WTC11 (cell line): Measurements from ENCODE around the gene PCBP1. TPM values are rescaled to one million over a fixed set of nuclear protein-coding genes. Genes with fewer than 3 reads are reported as not detected.

Experiments
- EMX1 ChIP-seq: fragments of 250-450 bp; sonication (Bioruptor Pico); IDR thresholded peaks from 2 replicates; pipeline ENCODE4 v1.8.0; 2021; ENCODE audit warnings: mild to moderate bottlenecking
- ESRRA ChIP-seq: sonication (generic); formaldehyde crosslinking; IDR thresholded peaks from 2 replicates; pipeline ENCODE4 v1.8.1; 2022; ENCODE audit warnings: mild to moderate bottlenecking, missing genetic modification reagents, borderline replicate concordance
- ETV6 ChIP-seq: sonication (generic); formaldehyde crosslinking; IDR thresholded peaks from 2 replicates; pipeline ENCODE4 v1.8.1; 2022; ENCODE audit warnings: mild to moderate bottlenecking, missing genetic modification reagents
- FOXJ3 ChIP-seq: sonication (generic); formaldehyde crosslinking; IDR thresholded peaks from 2 replicates; pipeline ENCODE4 v1.9.0; 2021; ENCODE audit warnings: missing genetic modification reagents, mild to moderate bottlenecking, borderline replicate concordance
- GABPB1 ChIP-seq: sonication (generic); formaldehyde crosslinking; IDR thresholded peaks from 2 replicates; pipeline ENCODE4 v1.8.1; 2023; ENCODE audit warnings: mild to moderate bottlenecking, missing genetic modification reagents
- GTF2I ChIP-seq: fragments of 250-450 bp; sonication (Bioruptor Pico); conservative IDR thresholded peaks from 2 replicates; pipeline ENCODE4 v1.4.0; 2021; ENCODE audit warnings: mild to moderate bottlenecking
- HMGA2 ChIP-seq: fragments of 250-450 bp; sonication (Bioruptor Pico); IDR thresholded peaks from 2 replicates; pipeline ENCODE4 v1.4.0; 2021; ENCODE audit warnings: mild to moderate bottlenecking, moderate library complexity
- JAZF1 ChIP-seq: fragments of 250-450 bp; sonication (Bioruptor Pico); IDR thresholded peaks from 2 replicates; pipeline ENCODE4 v1.9.0; 2021; ENCODE audit warnings: moderate library complexity, mild to moderate bottlenecking, inconsistent platforms
- JUN ChIP-seq: sonication (generic); formaldehyde crosslinking; IDR thresholded peaks from 2 replicates; pipeline ENCODE4 v1.8.0; 2023; ENCODE audit warnings: mild to moderate bottlenecking, missing genetic modification reagents
- NFYB ChIP-seq: sonication (generic); formaldehyde crosslinking; conservative IDR thresholded peaks from 2 replicates; pipeline ENCODE4 v1.8.0; 2022; ENCODE audit warnings: low read depth, missing genetic modification reagents
- ZBTB21 ChIP-seq: sonication (generic); formaldehyde crosslinking; IDR thresholded peaks from 2 replicates; pipeline ENCODE4 v1.8.1; 2023; ENCODE audit warnings: mild to moderate bottlenecking, missing genetic modification reagents, borderline replicate concordance
- ZNF263 ChIP-seq: sonication (generic); formaldehyde crosslinking; IDR thresholded peaks from 2 replicates; pipeline ENCODE4 v1.8.1; 2022; ENCODE audit warnings: low read depth, mild to moderate bottlenecking, moderate library complexity, missing genetic modification reagents
- ZNF317 ChIP-seq: sonication (generic); formaldehyde crosslinking; IDR thresholded peaks from 2 replicates; pipeline ENCODE4 v1.8.1; 2023; ENCODE audit warnings: low read depth, mild to moderate bottlenecking, moderate library complexity, missing genetic modification reagents, borderline replicate concordance
- total RNA-seq: library from RNA; stranded (reverse); gene quantifications from 3 replicates; pipeline ENCODE4 v1.2.3, GENCODE V29; 2021
- TF ChIP-seq, protein P1 (sequence below): fragments of 250-450 bp; sonication (Bioruptor Pico); IDR thresholded peaks from 2 replicates; pipeline ENCODE4 v2.1.2; 2022; ENCODE audit warnings: mild to moderate bottlenecking, moderate library complexity
- TF ChIP-seq, protein P2 (sequence below): sonication (generic); formaldehyde crosslinking; IDR thresholded peaks from 2 replicates; pipeline ENCODE4 v1.8.0; 2022; ENCODE audit warnings: mild to moderate bottlenecking, missing genetic modification reagents
- TF ChIP-seq, protein P3 (sequence below): sonication (generic); formaldehyde crosslinking; IDR thresholded peaks from 2 replicates; pipeline ENCODE4 v1.8.0; 2022; ENCODE audit warnings: mild to moderate bottlenecking, missing genetic modification reagents
- TF ChIP-seq, protein P4 (sequence below): sonication (generic); formaldehyde crosslinking; IDR thresholded peaks from 2 replicates; pipeline ENCODE4 v1.8.1; 2023; ENCODE audit warnings: mild to moderate bottlenecking, missing genetic modification reagents
- TF ChIP-seq, protein P5 (sequence below): sonication (generic); formaldehyde crosslinking; IDR thresholded peaks from 2 replicates; pipeline ENCODE4 v1.8.0; 2022; ENCODE audit warnings: missing genetic modification reagents
- TF ChIP-seq, protein P6 (sequence below): sonication (generic); formaldehyde crosslinking; IDR thresholded peaks from 2 replicates; pipeline ENCODE4 v1.8.1; 2022; ENCODE audit warnings: missing genetic modification reagents, borderline replicate concordance
- TF ChIP-seq, protein P7 (sequence below): sonication (generic); formaldehyde crosslinking; IDR thresholded peaks from 2 replicates; pipeline ENCODE4 v1.8.1; 2023; ENCODE audit warnings: mild to moderate bottlenecking, missing genetic modification reagents, moderate library complexity
- TF ChIP-seq, protein P8 (sequence below): sonication (generic); formaldehyde crosslinking; conservative IDR thresholded peaks from 2 replicates; pipeline ENCODE4 v1.8.1; 2023; ENCODE audit warnings: mild to moderate bottlenecking, low read depth, missing genetic modification reagents, moderate library complexity
- TF ChIP-seq, protein P9 (sequence below): sonication (generic); formaldehyde crosslinking; IDR thresholded peaks from 2 replicates; pipeline ENCODE4 v1.8.1; 2023; ENCODE audit warnings: mild to moderate bottlenecking, missing genetic modification reagents

PCBP1 gene
- total RNA-seq, 1 experiment from 2014 or later: 489 TPM

DNA sequence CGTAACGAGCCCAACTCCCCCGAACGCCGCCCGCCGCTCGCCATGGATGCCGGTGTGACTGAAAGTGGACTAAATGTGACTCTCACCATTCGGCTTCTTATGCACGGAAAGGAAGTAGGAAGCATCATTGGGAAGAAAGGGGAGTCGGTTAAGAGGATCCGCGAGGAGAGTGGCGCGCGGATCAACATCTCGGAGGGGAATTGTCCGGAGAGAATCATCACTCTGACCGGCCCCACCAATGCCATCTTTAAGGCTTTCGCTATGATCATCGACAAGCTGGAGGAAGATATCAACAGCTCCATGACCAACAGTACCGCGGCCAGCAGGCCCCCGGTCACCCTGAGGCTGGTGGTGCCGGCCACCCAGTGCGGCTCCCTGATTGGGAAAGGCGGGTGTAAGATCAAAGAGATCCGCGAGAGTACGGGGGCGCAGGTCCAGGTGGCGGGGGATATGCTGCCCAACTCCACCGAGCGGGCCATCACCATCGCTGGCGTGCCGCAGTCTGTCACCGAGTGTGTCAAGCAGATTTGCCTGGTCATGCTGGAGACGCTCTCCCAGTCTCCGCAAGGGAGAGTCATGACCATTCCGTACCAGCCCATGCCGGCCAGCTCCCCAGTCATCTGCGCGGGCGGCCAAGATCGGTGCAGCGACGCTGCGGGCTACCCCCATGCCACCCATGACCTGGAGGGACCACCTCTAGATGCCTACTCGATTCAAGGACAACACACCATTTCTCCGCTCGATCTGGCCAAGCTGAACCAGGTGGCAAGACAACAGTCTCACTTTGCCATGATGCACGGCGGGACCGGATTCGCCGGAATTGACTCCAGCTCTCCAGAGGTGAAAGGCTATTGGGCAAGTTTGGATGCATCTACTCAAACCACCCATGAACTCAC lies 673 bp downstream of the PCBP1 start (continued):
- TF ChIP-seq, protein P1, sequence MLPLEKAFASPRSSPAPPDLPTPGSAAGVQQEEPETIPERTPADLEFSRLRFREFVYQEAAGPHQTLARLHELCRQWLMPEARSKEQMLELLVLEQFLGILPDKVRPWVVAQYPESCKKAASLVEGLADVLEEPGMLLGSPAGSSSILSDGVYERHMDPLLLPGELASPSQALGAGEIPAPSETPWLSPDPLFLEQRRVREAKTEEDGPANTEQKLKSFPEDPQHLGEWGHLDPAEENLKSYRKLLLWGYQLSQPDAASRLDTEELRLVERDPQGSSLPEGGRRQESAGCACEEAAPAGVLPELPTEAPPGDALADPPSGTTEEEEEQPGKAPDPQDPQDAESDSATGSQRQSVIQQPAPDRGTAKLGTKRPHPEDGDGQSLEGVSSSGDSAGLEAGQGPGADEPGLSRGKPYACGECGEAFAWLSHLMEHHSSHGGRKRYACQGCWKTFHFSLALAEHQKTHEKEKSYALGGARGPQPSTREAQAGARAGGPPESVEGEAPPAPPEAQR (CRISPR knock-in tag): no peak
- TF ChIP-seq, protein P2, sequence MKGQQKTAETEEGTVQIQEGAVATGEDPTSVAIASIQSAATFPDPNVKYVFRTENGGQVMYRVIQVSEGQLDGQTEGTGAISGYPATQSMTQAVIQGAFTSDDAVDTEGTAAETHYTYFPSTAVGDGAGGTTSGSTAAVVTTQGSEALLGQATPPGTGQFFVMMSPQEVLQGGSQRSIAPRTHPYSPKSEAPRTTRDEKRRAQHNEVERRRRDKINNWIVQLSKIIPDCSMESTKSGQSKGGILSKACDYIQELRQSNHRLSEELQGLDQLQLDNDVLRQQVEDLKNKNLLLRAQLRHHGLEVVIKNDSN: peak; percentile 28; the same call in 1 of the 2 replicates
- TF ChIP-seq GABPB1 (no peak), ZNF263 (CRISPR knock-in tag) (no peak), HMGA2 (CRISPR knock-in tag) (no peak), GTF2I (CRISPR knock-in tag) (no peak), ESRRA (CRISPR knock-in tag) (no peak), FOXJ3 (CRISPR knock-in tag) (no peak; the same call in 1 of the 2 replicates), ZNF317 (no peak), ETV6 (CRISPR knock-in tag) (no peak), NFYB (CRISPR knock-in tag) (no peak), EMX1 (CRISPR knock-in tag) (no peak), ZBTB21 (CRISPR knock-in tag) (no peak), JUN (CRISPR knock-in tag) (peak; percentile 73; the same call in 1 of the 2 replicates), JAZF1 (CRISPR knock-in tag) (no peak)
- TF ChIP-seq, protein P3, sequence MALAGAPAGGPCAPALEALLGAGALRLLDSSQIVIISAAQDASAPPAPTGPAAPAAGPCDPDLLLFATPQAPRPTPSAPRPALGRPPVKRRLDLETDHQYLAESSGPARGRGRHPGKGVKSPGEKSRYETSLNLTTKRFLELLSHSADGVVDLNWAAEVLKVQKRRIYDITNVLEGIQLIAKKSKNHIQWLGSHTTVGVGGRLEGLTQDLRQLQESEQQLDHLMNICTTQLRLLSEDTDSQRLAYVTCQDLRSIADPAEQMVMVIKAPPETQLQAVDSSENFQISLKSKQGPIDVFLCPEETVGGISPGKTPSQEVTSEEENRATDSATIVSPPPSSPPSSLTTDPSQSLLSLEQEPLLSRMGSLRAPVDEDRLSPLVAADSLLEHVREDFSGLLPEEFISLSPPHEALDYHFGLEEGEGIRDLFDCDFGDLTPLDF (CRISPR knock-in tag): no peak
- TF ChIP-seq, protein P4, sequence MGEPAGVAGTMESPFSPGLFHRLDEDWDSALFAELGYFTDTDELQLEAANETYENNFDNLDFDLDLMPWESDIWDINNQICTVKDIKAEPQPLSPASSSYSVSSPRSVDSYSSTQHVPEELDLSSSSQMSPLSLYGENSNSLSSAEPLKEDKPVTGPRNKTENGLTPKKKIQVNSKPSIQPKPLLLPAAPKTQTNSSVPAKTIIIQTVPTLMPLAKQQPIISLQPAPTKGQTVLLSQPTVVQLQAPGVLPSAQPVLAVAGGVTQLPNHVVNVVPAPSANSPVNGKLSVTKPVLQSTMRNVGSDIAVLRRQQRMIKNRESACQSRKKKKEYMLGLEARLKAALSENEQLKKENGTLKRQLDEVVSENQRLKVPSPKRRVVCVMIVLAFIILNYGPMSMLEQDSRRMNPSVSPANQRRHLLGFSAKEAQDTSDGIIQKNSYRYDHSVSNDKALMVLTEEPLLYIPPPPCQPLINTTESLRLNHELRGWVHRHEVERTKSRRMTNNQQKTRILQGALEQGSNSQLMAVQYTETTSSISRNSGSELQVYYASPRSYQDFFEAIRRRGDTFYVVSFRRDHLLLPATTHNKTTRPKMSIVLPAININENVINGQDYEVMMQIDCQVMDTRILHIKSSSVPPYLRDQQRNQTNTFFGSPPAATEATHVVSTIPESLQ: no peak
- TF ChIP-seq, protein P5, sequence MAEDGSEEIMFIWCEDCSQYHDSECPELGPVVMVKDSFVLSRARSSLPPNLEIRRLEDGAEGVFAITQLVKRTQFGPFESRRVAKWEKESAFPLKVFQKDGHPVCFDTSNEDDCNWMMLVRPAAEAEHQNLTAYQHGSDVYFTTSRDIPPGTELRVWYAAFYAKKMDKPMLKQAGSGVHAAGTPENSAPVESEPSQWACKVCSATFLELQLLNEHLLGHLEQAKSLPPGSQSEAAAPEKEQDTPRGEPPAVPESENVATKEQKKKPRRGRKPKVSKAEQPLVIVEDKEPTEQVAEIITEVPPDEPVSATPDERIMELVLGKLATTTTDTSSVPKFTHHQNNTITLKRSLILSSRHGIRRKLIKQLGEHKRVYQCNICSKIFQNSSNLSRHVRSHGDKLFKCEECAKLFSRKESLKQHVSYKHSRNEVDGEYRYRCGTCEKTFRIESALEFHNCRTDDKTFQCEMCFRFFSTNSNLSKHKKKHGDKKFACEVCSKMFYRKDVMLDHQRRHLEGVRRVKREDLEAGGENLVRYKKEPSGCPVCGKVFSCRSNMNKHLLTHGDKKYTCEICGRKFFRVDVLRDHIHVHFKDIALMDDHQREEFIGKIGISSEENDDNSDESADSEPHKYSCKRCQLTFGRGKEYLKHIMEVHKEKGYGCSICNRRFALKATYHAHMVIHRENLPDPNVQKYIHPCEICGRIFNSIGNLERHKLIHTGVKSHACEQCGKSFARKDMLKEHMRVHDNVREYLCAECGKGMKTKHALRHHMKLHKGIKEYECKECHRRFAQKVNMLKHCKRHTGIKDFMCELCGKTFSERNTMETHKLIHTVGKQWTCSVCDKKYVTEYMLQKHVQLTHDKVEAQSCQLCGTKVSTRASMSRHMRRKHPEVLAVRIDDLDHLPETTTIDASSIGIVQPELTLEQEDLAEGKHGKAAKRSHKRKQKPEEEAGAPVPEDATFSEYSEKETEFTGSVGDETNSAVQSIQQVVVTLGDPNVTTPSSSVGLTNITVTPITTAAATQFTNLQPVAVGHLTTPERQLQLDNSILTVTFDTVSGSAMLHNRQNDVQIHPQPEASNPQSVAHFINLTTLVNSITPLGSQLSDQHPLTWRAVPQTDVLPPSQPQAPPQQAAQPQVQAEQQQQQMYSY (CRISPR knock-in tag): no peak
- TF ChIP-seq, protein P6, sequence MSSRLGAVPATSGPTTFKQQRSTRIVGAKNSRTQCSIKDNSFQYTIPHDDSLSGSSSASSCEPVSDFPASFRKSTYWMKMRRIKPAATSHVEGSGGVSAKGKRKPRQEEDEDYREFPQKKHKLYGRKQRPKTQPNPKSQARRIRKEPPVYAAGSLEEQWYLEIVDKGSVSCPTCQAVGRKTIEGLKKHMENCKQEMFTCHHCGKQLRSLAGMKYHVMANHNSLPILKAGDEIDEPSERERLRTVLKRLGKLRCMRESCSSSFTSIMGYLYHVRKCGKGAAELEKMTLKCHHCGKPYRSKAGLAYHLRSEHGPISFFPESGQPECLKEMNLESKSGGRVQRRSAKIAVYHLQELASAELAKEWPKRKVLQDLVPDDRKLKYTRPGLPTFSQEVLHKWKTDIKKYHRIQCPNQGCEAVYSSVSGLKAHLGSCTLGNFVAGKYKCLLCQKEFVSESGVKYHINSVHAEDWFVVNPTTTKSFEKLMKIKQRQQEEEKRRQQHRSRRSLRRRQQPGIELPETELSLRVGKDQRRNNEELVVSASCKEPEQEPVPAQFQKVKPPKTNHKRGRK: no peak
- TF ChIP-seq, protein P7, sequence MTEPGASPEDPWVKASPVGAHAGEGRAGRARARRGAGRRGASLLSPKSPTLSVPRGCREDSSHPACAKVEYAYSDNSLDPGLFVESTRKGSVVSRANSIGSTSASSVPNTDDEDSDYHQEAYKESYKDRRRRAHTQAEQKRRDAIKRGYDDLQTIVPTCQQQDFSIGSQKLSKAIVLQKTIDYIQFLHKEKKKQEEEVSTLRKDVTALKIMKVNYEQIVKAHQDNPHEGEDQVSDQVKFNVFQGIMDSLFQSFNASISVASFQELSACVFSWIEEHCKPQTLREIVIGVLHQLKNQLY (CRISPR knock-in tag): no peak
- TF ChIP-seq, protein P8, sequence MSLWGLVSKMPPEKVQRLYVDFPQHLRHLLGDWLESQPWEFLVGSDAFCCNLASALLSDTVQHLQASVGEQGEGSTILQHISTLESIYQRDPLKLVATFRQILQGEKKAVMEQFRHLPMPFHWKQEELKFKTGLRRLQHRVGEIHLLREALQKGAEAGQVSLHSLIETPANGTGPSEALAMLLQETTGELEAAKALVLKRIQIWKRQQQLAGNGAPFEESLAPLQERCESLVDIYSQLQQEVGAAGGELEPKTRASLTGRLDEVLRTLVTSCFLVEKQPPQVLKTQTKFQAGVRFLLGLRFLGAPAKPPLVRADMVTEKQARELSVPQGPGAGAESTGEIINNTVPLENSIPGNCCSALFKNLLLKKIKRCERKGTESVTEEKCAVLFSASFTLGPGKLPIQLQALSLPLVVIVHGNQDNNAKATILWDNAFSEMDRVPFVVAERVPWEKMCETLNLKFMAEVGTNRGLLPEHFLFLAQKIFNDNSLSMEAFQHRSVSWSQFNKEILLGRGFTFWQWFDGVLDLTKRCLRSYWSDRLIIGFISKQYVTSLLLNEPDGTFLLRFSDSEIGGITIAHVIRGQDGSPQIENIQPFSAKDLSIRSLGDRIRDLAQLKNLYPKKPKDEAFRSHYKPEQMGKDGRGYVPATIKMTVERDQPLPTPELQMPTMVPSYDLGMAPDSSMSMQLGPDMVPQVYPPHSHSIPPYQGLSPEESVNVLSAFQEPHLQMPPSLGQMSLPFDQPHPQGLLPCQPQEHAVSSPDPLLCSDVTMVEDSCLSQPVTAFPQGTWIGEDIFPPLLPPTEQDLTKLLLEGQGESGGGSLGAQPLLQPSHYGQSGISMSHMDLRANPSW (CRISPR knock-in tag): no peak
- TF ChIP-seq, protein P9, sequence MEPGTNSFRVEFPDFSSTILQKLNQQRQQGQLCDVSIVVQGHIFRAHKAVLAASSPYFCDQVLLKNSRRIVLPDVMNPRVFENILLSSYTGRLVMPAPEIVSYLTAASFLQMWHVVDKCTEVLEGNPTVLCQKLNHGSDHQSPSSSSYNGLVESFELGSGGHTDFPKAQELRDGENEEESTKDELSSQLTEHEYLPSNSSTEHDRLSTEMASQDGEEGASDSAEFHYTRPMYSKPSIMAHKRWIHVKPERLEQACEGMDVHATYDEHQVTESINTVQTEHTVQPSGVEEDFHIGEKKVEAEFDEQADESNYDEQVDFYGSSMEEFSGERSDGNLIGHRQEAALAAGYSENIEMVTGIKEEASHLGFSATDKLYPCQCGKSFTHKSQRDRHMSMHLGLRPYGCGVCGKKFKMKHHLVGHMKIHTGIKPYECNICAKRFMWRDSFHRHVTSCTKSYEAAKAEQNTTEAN (CRISPR knock-in tag): peak; percentile 59; the same call in 1 of the 2 replicates
